GM21367 (cell line): ENCODE data around the gene CACNB2.
"Not testable (repeated sequence)": the region's sequence is repeated elsewhere in the genome, so short reads cannot be mapped to it uniquely, and the experiment has no call there.

Experiments
- ATAC-seq: cut with Tn5 transposase; IDR thresholded peaks from one replicate; pipeline ENCODE4 v1.9.1; 2021; ENCODE audit not compliant: unreplicated experiment

The CACNB2 gene

DNA sequence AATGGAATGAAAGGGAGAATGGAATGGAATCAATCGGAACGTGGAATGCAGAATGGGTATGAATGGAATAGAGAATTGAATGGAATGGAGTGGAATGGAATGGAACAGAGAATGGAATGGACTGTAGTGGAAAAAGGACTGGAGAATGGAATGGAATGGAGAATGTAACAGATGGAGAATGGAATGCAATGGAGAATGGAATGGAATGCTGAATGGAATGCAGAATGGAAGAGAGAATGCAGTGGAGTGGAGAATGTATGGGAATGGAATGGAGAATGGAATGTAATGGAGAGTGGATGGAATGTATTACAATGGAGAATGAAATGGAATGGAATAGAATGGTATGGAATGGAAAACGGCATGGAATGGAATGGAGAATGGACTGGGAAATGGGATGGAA, 414.3 kb downstream of the CACNB2 start:
- no peak for ATAC-seq

DNA sequence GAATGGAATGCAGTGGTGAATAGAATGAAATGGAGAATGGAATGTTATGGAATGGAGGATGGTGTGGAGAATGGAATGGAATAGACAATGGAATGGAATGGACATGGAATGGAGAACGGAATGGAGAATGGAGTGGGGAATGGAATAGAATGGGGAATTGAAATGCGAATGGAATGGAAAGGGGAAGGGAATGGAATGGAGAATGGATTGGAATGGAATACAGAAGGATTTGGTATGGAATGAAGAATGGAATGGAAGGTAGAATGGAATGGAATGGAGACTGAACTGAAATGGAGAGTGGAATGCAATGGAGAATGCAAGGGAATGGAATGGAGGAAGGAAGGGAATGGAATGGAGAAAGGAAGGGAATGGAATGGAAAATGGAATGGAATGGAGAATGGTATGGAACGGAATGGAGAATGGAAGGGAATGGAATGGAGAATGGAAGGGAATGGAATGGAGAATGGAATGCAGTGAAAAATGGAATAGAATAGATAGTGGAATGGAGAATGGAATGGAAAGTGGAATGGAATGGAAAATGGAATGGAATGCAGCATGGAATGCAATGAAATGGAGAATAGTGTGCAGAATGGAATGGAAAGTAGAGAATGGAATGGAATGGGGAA, 416.4 kb downstream of the CACNB2 start:
- ATAC-seq = no peak

DNA sequence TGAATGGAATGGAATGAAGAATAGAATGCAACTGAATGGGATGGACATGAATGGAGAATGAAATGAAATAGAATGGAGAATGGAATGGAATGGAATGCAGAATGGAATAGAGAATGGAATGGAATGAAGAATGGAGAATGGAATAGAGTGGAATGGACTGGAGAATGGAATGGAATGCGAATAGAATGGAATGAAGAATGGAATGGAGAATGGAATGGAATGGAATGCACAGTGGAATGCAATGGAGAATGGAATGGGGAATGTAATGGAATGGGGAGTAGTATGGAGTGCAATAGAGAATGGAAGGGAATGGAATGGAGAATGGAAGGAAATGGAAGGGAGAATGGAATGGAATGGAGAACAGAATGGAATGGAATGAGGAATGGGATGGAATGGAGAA, 417.7 kb downstream of the CACNB2 start:
- ATAC-seq = no peak

DNA sequence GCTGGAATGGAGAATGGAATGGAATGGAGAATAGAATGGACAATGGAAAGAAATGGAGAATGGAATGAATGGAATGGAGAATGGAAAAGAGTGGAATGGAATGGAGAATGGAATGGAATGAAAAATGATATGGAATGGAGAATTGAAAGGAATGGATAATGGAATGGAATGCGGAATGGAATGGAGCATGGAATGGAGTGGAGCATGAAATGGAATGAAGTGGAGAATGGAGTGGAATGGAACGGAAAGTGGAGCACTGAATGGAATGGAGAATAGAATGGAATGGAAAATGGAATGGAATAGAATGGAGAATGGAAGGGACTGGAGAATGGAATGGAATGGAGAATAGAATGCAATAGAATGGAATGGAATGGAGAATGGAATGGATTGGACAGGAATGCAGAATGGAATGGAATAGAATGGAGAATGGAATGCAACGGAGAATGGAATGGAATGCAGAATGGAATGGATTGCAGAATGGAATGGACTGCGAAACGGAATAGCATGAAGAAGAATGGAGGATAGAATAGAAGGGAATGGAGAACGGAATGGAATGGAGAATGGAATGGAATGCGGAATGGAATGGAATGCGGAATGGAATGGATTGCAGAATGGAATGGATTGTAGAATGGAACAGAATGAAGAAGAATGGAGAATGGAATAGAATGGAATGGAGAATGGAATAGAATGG, 421.8 kb downstream of the CACNB2 start:
- ATAC-seq = no peak

DNA sequence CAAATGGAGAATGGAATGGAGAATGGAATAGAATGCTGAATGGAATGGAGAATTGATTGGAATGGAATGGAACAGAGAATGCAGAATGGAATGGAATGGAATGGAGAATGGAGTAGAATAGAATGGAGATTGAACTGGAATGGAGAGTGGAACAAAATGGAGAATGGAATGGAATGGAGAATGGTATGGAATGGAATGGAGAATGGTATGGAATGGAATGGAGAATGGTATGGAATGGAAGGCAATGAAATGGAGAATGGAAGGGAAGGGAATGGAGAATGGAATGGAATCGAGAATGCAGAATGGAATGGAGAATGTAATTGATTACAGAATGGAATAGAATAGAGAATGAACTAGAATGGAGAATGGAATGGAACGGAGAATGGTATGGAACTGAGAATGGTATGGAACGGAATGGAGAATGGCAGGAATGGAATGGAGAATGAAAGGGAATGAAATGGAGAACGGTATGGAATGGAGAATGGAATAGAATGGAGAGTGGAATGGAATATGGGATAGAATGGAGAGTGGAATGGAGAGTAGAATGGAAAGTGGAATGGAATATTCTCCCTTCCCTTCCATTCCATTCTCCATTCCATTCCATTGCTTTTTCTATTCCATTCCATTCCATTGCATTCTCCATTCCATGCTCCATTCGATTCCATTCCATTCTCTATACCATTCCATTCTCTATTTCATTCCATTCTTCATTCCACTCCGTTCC, 422.9 kb downstream of the CACNB2 start:
- no peak for ATAC-seq

DNA sequence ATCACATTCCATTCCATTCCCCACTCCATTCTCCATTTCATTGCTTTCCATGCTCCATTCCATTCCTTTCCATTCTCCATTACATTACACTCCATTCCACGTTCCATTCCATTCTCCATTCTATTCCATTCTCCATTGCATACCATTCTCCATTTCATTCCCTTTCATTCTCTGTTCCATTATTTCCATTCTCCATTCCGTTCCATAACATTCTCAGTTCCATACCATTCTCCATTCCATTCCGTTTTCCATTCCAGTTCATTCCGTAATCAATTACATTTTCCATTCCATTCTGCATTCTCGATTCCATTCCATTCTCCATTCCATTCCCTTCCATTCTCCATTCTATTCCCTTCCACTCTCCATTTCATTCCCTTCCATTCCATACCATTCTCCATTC, 424.8 kb downstream of the CACNB2 start:
- ATAC-seq = no peak

DNA sequence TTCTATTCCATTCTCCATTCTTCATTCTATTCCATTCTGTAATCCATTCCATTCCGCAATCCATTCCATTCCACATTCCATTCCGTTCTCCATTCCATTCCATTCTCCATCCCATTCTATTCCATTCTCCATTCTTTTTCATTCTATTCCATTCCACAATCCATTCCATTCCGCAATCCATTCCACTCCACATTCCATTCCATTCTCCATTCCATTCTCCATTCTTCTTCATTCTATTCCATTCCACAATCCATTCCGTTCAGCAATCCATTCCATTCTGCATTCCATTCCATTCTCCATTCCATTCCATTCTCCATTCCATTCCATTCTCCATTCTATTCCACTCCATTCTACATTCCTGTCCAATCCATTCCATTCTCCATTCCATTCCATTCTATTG, 426.0 kb downstream of the CACNB2 start:
- no peak for ATAC-seq

DNA sequence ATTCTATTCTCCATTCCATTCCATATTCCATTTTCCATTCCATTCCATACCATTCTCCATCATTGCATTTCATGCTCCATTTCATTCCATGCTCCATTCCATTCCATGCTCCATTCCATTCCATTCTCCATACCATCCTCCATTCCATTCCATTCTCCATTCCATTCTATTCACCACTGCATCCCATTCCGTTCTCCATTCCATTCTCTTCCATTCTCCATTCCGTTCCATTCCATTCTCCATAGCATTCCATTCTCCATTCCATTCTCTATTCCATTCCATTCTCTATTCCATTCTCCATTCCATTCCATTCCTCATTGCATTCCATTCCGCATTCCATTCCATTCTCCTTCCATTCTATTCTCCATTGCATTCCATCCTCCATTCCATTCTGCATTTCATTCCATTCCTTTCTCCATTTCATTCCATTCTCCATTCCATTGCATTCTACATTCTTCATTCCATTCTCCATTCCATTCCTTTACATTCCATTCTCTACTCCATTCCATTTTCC, 427.2 kb downstream of the CACNB2 start:
- ATAC-seq = no peak

DNA sequence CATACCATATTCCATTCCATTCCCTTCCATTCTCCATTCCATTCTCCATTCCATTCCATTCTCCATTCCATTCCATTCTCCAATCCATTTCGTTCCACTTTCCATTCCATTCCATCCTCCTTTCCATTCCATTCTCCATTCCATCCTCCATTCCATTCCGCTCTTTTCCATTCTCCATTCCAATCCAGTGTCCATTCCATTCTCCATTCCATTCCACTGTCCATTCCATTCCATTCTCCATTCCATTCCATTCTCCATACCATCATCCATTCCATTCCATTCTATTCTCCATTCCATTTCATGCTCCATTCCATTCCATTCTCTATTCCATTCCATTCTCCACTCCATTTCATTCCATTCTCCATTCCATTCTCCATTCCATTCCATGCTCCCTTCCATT, 430.2 kb downstream of the CACNB2 start:
- not testable (repeated sequence) for ATAC-seq

DNA sequence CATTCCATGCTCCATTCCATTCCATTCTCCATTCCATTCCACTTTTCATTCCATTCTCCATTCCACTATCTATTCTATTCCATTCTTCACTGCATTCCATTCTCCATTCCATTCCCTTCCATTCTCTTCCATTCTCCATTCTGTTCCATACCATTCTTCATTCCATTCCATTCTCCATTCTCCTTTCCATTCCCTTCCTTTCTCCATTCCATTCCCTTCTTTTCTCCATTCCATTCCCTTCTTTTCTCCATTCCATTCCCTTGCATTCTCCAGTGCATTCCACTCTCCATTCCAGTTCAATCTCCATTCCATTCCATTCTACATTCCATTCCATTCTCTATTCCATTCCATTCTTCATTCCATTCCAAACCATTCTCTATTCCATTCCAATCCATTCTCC, 430.9 kb downstream of the CACNB2 start:
- no peak for ATAC-seq

DNA sequence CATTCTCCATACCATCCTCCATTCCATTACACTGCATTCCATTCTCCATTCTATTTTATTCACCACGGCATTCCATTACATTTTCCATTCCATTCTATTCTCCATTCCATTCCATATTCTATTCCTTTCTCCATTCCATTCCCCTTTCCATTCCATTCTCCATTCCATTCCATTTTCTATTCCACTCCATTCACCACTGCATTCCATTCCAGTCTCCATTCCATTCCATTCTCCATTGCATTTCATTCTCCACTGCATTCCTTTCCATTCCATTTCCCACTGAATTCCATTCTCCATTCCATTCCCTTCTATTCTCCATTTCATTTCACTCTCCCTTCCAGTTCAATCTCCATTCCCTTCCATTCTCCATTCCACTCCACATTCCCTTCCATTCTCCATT, 431.6 kb downstream of the CACNB2 start:
- no peak for ATAC-seq

DNA sequence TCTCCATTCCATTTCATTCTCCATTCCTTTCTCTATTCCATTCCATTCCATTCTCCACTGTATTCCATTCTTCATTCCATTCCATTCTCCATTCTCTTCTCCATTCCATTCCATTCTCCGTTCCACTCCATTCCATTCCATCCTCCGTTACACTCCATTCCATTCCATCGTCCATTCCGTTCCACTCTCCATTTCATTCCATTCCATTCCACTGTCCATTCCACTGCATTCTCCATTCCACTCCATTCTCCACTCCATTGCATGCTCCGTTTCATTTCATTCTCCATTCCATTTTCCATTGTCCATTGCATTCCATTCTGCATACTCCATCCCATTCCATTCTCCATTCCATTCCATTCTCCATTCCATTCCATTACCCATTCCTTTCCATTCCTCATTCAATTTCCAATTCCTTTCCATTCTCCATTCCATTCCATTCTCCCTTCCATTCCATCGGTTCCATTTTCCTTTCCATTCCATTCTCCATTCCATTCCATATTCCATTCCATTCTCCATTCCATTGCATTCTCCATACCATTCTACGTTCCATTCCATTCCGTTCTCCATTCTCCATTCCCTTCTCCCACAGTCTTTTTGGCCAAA, 432.8 kb downstream of the CACNB2 start:
- ATAC-seq = no peak

DNA sequence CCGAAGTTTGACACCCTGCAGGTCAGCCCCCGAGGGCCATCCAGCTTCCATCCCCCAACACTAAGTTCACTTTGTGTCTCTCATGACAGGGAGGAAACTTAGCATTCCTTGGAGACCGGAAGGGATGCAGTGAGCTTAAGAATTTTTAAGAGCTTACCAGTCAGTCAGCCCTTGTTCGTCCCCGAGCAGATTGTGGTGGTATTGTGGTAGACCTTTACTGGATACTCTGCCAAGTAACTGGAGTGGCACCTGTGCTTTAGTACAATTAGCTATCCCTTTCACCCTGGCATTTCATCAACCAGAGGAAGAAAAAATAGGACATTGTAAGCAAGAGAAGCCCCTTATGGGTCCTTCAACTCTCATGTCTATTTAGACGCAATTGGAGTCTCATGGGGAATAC, 436.4 kb downstream of the CACNB2 start:
- ATAC-seq = no peak

DNA sequence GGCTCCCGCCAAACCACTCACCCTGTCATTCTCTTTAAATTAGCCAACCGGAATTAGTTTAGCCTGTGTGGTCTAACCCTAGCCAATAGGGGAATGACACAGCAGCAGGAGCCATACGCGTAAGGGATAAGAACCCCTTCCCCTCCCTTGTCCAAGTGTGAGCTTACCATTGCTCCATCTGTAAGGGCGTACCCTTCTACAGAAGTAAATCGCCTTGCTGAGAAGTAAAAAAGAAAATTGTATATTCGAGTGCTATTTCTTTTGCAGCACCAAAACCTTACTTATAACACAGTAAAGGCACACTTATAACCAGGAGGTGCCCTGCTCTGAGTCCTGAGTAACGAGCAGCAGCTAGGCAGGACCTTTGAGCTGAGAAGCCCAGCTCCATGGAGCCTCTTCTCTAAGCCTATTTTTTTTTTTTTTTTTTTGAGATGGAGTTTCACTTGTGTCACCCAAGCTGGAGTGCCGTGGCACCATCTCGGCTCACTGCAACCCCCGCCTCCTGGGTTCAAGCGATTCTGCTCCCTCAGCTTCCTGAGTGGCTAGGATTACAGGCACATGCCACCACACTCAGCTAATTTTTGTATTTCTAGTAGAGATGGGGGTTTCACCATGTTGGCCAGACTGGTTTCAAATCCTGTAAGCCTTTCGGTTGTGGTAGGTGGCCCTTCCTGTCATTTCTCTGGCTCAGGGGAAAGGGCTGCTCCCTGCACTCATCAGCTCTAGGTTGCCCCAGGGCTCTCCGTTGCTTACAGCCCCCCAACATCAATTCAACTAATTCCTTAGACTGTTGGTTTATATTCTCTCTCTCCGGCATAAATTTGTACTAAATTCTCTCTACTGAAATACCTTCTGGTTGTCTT, 437.8 kb downstream of the CACNB2 start:
- no peak for ATAC-seq

DNA sequence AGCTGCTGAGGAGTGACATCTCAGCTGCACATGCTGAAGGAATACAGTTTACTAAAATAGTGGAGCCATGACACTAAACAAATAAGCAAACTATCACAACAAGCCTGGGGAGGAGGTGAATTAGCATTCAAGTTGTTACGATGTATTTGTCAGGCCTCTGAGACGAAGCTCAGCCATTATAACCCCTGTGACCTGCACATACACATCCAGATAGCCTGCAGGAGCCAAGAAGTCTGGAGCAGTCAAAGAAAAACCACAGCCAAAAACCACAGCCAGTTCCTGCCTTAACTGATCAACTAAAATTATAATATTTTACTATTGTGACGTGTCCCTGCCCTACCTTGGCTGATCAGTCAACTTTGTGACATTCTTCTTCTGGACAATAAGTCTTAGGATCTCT, 442.6 kb downstream of the CACNB2 start:
- ATAC-seq = no peak

DNA sequence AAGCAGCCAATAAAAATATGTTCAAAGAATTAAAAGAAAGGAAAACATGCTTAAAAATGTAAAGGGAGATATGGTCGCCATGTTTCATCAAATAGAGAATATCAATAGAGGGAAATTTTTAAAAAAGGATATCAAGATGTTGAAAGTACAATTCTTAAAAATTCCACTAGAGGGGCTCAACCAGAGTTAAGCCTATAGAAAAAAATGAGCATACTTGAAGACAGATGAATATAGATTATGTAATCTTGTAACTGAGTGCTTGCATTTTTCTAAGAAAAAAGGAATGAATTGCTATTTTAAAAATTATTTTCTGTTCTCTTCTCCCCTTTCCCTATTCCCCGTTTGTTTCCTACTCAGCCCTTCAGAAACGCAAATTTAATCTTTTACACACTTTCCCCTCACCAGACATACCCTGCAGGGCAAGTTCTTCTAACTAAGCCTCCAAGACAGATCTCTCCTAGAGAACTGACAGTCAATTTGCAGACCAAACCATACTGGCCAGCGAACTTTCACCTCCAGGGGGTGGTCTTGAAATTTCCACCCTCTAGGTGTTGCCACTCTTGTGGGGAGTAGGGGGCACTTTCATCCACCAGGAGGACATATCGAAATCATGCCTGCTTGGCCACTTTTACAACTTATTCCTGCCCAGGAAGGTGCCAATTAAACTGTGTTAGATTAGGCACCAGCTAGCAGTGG, 443.5 kb downstream of the CACNB2 start:
- ATAC-seq = no peak

DNA sequence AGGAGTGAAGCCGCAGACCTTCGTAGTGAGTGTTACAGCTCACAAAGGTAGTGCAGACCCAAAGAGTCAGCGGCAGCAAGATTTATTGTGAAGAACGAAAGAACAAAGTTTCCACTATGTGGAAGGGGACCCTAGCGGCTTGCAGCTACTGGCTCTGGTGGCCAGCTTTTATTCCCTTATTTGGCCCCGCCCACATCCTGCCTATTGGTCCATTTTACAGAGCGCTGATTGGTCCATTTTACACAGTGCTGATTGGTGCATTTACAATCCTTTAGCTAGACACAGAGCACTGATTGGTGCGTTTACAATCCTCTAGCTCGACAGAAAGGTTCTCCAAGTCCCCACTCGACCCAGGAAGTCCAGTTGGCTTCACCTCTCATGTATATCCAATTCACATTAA, 446.4 kb downstream of the CACNB2 start:
- not testable (repeated sequence) for ATAC-seq

DNA sequence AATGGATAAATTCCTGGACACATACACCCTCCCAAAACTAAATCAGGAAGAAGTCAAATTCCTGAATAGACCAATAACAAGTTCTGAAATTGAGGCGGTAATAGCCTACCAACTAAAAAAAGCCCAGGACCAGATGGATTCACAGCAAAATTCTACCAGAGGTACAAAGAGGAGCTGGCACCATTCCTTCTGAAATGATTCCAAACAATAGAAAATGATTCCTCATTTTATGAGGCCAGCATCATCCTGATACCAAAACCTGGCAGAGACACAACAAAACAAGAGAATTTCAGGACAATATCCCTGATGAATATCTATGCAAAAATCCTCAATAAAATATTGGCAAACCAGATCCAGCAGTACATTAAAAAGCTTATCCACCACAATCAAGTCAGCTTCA, 450.9 kb downstream of the CACNB2 start:
- not testable (repeated sequence) for ATAC-seq
